ENCODE results near the gene KCNQ5.

The KCNQ5 gene

DNA sequence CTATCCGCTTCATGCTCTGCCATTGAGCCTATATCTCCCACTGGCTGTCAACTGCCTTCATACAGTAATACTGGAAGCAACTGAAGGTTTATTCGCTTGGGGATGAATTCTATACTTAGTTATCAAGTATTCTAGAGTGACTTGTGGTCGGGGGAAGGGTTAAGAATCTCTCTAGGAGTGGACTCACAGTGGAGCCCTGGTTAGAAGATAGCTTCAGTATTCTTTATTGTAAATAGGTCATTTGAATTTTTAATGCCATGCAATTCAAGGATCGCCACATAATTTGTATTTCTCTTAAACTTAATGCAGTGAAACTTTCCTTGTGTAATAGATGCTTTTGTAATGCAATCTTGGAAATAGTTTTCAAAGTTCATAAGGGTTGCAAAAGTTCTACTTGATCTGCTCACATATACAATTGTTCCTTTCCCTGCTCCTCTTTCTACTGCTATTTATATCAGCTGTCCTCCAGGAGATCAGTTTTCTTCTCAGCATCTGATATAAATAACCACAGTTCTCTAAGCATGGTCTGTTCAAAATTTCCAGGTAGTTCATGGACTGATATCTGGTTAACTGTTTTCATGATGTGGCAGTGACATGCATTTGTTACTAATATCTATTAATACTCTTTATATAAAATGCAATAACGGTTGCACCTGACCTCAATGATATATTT is 120.3 kb downstream of the KCNQ5 start:
- DNase-seq (ENCODE audit: low read depth) = no peak

DNA sequence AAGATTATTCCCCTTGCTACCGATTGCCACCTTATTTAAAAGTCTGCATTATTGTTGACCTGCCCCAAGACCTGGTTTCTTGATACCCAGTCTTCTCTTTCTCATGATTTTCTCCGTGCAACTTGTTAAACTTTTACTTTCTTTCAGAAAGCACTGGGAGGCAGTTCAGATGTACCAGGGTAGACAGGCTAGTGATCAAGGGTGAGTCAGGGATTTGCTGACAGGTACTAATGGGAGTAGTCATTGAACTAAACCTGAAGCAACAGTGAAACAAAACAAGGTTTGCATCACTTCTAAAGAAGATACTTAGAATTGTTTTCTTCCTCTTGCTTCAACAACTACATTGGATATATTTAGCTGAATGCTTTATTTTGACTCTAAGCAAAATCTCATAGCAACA is 124.4 kb downstream of the KCNQ5 start:
- no peak for DNase-seq (ENCODE audit: low read depth)

DNA sequence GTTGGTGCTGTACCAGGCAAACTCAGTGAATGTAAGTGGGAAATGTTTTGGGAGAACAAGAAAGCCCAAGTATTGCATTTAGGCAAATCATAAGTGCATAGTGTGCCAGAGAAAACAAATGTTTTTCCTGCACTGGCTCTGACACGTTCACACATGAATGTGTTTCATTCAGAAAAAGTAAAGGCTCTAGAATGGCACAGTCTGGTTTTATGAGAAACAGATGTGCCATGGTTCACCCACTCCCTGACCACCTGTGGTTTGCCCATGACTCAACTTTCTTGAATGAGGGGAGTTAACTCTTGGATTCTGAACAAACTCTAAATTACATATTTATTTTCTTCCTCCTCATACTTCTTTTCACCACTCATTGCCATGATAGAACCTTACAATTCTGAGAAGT is 126.9 kb downstream of the KCNQ5 start:
- DNase-seq (ENCODE audit: low read depth) = peak; percentile 50

DNA sequence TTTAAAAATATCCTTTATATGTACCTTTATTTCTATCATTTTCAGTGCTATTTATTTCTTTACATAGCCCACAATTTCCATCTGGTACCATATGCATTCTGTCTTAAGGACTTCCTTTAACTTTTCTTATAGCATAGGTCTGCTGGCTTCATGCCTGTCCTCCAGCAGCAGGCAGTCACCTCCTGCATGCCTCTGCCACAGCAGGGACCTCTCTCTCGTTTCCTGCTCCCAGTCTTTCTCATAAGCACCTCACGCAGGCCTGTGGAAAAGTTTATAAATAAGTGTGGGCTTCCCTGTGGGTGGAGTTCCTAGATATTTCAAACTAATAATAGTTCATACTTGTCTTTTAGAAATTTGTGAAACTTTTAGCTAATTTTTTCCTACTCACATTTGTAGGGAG is 133.9 kb downstream of the KCNQ5 start:
- DNase-seq (ENCODE audit: low read depth) = no peak

DNA sequence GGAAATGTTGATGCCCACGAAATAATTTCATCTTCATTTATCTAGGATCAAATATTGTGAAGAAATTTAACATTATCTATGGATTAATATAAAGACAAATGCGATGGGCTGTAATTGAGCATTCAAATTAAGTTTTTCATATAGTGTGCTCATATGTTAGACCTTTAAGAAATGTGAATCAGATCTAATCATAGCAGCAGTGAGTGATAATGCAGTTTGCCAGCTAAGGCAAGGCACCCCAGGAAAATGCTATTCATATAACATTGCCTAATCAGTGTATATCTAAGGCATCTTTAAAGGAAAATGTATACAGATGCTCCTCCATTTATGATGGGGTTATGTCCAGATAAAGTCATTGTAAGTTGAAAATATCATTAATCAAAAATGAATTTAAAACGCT is 135.2 kb downstream of the KCNQ5 start:
- no peak for DNase-seq (ENCODE audit: low read depth)

DNA sequence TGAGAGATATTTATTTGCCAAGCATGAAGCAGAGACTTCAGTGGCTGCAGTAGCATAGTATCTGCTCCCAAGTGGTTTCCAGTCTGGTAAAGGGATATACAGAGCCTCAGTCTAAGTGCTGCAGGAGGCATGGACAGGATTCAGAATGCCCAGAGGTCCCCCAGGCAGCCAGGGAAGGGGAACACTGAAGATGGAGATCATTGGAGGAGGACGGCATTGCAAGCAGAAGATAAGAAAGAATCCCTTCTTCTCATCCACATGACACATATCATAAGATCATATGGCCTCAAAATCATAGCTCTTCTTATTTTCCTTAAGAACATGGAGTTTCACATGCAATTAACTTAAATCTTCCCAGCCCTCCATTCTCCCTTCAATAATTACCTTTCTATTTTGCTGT is 136.1 kb downstream of the KCNQ5 start:
- no peak for DNase-seq (ENCODE audit: low read depth)

DNA sequence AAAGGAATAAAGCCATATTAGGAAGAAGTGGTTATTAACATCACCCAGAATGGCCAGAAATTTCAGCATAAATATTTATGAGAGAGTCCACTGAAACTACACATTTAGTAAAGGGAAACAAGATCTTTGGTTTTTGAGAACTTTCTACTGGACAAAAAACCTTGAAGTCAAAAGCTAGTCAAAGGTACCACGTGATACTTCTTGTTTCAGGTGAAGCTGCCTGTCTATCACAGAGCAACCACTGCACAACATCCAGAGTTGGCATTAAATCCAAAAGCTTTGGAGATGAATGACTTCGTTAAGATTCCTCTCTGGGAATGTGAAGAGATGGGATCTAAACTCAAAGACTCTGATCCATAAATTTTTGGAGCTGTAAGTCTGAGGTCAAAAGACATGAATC is 137.0 kb downstream of the KCNQ5 start:
- no peak for DNase-seq (ENCODE audit: low read depth)

DNA sequence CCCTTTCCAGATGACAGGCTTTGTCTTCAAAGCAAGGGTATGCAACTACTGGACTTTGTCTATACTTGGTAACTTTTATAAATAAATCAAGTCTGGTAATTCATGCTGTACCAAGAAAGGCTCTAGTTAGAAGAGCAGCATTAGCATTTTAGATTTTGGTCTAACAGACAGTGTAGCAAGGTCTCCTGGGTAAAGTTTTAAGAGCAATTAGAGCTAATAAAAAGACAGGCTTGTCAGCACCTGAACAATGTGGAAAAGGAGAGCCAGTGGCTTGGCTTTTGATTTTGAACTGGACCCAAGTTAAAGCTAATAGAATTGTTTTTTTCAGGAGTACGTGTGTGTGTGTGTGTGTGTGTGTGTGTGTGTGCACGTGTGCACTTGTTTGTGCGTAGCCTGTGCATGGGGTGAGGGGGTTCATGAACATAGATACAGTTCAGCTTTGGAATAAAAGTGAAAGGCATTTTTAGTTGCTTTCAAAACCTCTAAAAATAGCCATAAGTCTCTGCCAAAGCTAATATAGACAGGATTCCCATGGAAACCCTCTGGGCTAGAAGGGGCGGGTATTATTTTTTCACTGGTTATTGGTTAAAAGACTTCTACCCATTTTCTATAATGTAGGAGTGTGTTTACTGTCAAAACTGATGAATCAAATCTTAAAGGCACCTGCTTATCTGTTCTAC is 138.4 kb downstream of the KCNQ5 start:
- DNase-seq (ENCODE audit: low read depth) = no peak

DNA sequence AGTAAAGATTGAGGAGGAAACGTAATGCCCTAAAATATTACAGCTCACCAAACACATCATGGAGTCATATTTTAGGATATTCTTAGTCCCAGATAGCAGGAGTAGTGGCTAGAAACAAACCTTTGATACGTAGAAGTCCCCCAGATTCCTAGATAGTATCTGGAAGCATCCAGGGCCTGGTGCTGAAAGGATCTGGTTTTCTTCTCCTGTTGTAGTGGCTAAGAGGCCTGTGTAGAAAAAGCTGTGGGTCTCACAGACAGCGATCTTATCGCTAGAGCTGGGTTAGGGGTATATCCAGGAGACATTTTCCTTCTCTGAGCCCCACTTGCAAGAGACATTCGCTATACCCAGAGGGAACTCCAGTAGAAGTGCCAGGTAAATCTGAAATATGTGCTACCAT is 139.9 kb downstream of the KCNQ5 start:
- DNase-seq (ENCODE audit: low read depth) = no peak

DNA sequence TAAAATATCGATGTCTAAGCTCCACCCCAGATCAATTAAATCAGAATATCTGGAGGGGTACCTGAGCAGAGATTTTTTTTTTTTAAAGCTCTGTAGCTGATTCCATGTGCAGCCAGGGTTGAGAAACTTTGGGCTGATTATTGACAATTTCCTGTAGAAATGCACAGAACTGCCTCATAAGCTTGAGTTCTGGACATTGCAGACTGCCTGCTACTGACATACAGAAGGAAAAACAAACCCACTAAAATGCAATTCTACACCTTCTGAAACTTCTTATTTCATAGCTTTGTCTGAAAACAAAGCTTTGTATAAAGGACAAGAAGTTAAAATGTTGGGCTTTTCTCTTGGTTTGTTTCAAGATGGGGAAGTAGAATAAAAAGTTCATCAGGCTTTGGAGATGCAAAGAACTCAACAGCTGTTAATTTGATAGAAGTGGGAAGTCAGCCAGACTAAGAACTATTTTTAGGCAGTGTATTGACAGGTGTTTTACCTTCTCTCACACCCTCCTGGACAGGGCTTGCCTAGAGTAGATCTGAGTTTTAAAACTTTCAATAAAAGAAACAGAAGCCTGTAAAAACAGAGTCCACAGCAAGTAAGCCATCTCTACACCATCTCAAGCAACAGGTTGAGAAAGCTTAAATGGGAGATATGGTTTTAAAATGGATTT is 147.7 kb downstream of the KCNQ5 start:
- no peak for DNase-seq (ENCODE audit: low read depth)

DNA sequence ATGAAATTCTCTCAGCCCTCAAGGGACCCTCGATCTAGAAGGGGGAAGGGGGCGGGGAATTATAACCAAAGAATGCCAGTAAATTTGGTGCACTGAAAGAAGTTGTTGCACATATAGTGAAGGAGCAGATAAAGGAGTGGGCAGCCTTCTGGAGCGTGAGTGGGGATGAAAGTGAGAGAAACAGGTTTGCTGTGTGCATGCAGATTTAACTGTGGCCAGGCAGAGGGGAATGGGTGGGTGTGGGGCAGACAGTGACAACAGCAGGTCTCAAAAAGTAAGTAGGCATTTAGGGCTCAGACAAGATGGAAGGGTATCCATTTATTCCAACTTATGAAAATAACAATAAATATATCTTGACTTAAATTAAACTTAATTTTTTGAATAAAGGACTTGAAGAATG is 149.1 kb downstream of the KCNQ5 start:
- no peak for DNase-seq (ENCODE audit: low read depth)

DNA sequence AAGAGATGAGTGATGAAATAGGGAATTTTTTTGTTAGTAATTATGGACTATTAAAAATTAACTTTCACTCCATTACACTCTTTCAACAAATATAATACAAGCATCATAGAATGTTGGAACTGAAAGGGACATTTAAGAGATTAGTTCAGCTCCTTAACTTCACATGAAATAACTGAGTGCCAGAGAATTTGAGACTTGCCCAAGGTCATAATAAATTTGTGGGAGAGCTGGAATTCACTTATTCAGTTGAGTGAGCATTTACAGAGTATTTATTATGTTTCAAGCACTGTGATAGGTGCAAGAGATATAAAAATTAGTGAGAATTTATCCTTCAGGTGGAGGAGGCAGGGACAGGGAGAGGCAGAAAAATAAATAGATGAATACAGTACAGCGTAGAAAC is 154.6 kb downstream of the KCNQ5 start:
- no peak for DNase-seq (ENCODE audit: low read depth)

DNA sequence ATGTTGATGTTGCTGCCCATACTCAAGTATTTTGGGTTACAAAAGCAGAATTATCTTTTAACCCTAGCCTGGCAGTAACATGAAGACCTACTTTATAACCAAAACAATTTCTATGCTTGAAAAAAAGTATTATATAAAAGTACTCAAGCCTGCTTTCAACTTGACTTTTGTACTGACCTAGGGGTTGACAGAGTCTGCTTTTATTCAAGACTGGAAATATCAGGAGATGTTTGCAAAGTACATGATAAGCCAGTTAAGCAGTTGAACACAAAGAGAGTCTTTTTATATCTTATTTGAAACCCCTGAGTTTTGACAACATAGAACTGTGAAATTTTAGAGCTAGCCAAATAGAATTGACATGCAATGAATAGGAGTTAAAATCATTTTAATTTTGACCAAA is 159.8 kb downstream of the KCNQ5 start:
- DNase-seq (ENCODE audit: low read depth) = no peak

DNA sequence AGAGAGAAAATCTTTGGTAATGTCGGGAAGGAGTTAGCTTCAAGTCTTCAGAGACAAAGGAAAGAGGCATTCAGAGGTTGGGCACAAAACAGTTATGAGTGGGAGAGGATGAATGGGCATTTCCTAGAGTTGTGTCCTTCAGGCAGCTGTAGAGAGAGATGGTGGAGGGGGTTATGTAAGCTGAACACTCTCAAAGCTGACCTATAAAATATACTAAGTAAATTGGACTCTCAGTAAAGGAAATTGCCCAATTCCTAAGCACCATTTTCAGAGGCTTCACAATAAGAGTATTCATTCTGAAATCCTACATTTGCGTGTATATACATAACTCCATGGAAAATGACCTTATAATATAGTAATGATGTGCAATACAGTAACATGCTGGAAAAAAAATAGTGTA is 161.2 kb downstream of the KCNQ5 start:
- DNase-seq (ENCODE audit: low read depth) = no peak

DNA sequence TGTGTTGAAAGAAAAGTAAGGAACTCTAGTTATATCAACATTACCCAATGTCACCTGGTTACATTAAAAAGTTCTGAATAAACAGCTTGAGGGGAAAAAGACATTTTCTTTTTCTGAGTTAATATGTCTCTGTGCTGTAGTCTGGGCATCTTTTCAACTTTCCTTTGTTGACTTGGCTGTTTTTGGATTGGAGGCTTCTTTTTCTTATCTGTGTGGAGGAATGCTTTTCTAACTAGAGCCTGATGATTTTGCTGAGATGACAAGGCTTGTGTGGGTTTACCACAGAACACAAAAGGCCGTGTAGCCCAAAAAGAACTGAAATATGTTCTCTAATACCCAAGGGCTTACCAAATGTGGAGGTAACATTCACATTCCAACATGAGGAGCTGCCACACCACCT is 161.8 kb downstream of the KCNQ5 start:
- no peak for DNase-seq (ENCODE audit: low read depth)

DNA sequence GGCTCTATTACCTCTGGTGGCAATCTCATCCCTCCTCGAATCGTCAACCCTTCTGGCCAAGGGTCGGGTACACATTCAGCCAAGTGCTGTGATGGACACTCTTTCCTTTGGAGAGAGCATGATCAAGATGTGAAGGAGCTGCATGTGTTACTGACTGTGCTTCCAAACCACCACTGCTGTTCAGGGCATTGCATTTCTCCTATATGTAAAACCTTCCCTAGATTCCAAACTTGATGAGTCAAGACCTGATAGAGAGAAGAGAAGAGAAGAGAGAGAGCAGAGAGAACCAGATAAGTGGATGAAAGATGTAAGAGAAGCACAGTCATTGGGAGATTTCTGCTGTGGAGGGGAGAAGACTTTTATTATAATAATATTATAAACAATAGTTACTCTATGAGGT is 162.2 kb downstream of the KCNQ5 start:
- DNase-seq (ENCODE audit: low read depth) = no peak

DNA sequence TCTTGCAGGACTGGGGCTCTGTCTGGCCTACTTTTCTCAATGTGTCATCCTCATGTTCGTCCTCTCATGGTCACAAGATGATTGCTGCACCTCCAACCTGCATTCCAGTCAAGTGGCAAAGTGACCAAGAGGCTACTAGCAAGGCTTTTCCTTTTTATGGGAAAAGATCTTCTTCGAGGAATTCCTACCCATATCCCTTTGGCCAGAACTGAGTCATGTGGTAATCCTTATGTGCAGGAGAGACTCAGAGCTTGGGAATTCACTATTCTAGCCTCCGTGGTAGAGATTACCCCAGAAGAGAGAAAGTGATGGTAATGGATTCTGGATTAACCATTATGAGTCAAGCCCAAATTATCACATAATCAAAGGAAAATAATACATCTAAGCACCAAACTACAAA is 162.7 kb downstream of the KCNQ5 start:
- DNase-seq (ENCODE audit: low read depth) = no peak

DNA sequence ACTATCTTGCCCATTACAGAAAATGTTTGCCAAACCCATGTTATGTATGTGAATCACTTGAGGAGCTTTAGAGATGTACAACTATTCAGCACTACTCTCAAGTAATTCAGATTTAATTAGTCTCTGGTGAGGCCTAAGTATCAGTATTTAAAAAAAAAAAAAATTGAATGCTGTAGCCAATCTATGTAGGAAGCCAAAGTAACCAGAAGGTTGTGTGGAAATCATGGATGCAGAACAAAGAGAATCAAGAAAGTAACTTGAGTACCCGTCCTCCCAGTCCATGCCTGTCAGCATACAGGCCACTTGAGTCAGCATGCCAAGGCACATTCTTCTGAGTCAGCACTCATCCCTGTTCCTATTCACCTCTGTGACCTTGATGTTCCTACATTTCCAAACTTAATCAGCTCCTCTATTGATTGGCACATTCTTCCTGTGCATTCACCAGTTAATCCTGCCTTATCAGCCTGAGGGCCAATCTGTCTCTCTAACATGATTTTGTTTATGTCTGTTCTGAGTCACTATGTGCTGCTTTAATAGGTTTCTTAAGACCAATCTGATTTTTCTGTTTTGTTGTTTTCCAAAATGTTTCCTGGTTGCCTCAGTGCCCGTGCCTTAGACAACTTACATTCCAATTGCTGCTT is 165.6 kb downstream of the KCNQ5 start:
- DNase-seq (ENCODE audit: low read depth) = no peak

DNA sequence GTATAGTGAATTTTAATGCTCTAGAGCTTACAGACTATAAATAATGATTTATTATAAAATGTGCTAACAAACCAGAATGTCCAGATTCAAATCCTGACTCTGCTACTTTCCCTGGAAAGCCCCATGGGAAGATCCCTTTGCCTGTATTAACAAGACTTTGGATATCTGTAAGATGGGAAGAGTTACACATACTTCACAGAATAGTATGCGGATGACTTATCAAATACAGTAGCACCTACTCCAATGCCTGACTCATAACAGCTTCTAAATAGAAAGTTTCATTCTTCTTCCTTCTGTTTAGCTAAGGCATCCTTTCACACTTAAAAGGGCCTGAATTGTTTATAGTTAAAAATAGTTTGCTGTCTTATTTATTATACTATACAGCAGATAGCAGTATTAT is 166.3 kb downstream of the KCNQ5 start:
- no peak for DNase-seq (ENCODE audit: low read depth)

DNA sequence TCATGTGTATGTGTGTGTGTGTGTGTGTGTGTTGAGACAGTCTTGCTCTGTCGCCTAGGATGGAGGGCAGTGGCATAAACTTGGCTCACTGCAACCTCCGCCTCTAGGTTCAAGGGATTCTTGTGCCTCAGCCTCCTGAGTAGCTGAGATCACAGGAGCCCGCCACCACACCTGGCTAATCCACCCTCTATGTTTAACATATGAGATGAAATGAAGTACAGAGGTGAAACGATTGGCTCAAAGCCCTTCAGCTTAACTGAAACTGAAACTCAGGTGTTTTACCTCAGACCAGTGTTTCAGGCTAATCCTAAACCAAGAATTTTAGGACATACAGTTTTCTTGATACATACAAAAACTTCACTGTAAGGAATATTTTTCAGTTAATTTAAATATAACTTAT is 167.3 kb downstream of the KCNQ5 start:
- DNase-seq (ENCODE audit: low read depth) = no peak

DNA sequence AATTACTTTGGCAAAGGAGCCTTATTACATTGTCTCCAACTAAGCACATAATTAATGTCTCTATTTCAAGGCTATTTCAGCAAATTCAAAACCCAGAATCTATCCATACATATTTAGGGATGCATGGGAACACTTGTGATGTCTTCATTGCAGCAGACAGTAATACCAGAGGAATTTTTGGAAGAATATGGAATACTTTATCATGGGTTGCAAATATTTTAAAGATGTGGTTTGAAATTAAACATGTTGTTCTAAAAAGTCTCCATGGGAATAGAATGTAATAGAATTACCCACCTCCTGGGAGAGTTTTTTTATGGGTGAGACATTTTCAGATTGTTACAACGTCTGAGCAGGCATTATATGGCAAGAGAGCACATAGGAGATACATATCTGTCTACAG is 170.8 kb downstream of the KCNQ5 start:
- no peak for DNase-seq (ENCODE audit: low read depth)

DNA sequence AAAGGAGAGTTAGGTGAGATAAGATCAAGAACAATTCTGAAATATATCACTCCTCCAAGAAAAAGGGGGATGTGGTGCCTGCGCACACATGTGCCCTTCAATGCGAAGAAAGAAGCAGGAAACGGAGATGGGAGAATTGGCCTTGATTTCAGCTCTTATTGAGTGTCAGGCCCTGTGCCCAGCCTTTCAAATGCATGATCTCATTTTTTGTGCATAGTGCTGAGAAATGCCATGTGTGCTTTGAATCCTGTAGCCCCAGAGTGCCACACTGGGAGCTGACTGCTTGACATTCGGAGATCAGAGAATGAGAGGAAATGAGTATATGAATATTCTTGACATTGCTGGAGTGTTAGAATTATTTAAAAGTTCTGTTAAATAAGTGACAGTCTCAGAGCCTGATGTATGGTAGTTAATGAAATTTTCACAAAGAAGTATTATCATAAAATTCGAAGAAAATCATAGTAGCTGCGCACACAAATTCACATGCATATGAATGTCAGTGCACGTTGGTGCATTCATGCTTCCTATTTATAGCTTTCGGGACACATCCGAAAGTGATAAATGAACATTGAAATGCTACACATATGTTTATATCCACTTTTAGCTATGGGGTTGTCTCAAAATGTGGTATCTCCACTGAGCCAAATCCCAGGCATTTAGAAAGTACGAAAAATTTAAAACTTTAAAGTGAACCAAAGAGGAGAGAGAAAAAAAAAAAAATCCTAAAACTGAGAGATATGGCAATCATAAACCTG is 172.0 kb downstream of the KCNQ5 start:
- no peak for DNase-seq (ENCODE audit: low read depth)
